ENCODE measurements around the gene CCNF.
"Not testable (repeated sequence)": the region's sequence is repeated elsewhere in the genome, so short reads cannot be mapped to it uniquely, and the experiment has no call there.

CCNF gene

GRCh38 chr16:2472885-2473445 is 43.7 kb downstream of the CCNF start:
- no peak for DNase-seq

- DNase-seq: no peak
Observed at GRCh38 chr16:2473446-2473926, 44.2 kb downstream of the CCNF start.

- peak; percentile 76 for DNase-seq
Observed at GRCh38 chr16:2473999-2474876, 45.0 kb downstream of the CCNF start.

- DNase-seq: peak; percentile 79
Observed at GRCh38 chr16:2474877-2475412, 45.7 kb downstream of the CCNF start, which contains the start of gene TBC1D24. TSS of gene TBC1D24 (plus strand) at chr16:2475127. CDS start at chr16:2496149, 21,022 bp downstream.

- DNase-seq: peak; percentile 63
Observed at GRCh38 chr16:2475413-2476344, 46.4 kb downstream of the CCNF start.

GRCh38 chr16:2476345-2476720 is 47.1 kb downstream of the CCNF start:
- no peak for DNase-seq

- no peak for DNase-seq
Observed at GRCh38 chr16:2476741-2477140, 47.5 kb downstream of the CCNF start.

GRCh38 chr16:2477327-2477726 is 48.1 kb downstream of the CCNF start:
- DNase-seq: no peak

- DNase-seq: no peak
Observed at GRCh38 chr16:2478279-2478678, 49.0 kb downstream of the CCNF start.

GRCh38 chr16:2479996-2480395 is 50.7 kb downstream of the CCNF start:
- not testable (repeated sequence) for DNase-seq

- DNase-seq: no peak
Observed at GRCh38 chr16:2480948-2481347, 51.7 kb downstream of the CCNF start.

- DNase-seq: no peak
Observed at GRCh38 chr16:2481676-2482075, 52.4 kb downstream of the CCNF start.

GRCh38 chr16:2482249-2482648 is 53.0 kb downstream of the CCNF start:
- no peak for DNase-seq

- DNase-seq: no peak
Observed at GRCh38 chr16:2482708-2483534, 53.7 kb downstream of the CCNF start.

- DNase-seq: no peak
Observed at GRCh38 chr16:2483939-2484897, 55.0 kb downstream of the CCNF start.

GRCh38 chr16:2484898-2485508 is 55.8 kb downstream of the CCNF start:
- DNase-seq: no peak

- no peak for DNase-seq
Observed at GRCh38 chr16:2485811-2486507, 56.7 kb downstream of the CCNF start.

- DNase-seq: peak; percentile 77
Observed at GRCh38 chr16:2486645-2487516, 57.6 kb downstream of the CCNF start.

GRCh38 chr16:2487517-2487842 is 58.2 kb downstream of the CCNF start:
- no peak for DNase-seq
